Osteoblast (primary cell): Measurements from ENCODE around the gene MACROD2. TPM values are rescaled to one million over a fixed set of nuclear protein-coding genes. Genes with fewer than 3 reads are reported as not detected.
"Not testable (repeated sequence)": the region's sequence is repeated elsewhere in the genome, so short reads cannot be mapped to it uniquely, and the experiment has no call there.

ENCODE experiments used
- DNase-seq: peaks from one replicate; pipeline ENCODE4 v3.0.0; 2011; ENCODE audit warnings: low spot score, mixed read lengths; ENCODE audit not compliant: insufficient read length; ENCODE audit errors: missing footprints
- H2AFZ ChIP-seq: 2 replicates; pipeline ENCODE4 v1.6.0; 2011; ENCODE audit warnings: mild to moderate bottlenecking, low read length
- H3K27ac ChIP-seq: 2 replicates; pipeline ENCODE4 v1.5.1; 2011; ENCODE audit warnings: mild to moderate bottlenecking, low read depth, low read length, moderate library complexity
- H3K27me3 ChIP-seq: 2 replicates; pipeline ENCODE4 v1.6.0; 2012; ENCODE audit warnings: mild to moderate bottlenecking, control low read depth, inconsistent platforms, low read length, moderate library complexity; ENCODE audit not compliant: insufficient read depth
- H3K36me3 ChIP-seq: 2 replicates; pipeline ENCODE4 v1.5.1; 2011; ENCODE audit warnings: mild to moderate bottlenecking, low read length, control low read depth, moderate library complexity; ENCODE audit not compliant: insufficient read depth
- H3K4me1 ChIP-seq: 2 replicates; pipeline ENCODE4 v1.5.1; 2011; ENCODE audit warnings: mild to moderate bottlenecking, low read length, control low read depth, moderate library complexity; ENCODE audit not compliant: insufficient read depth
- H3K4me2 ChIP-seq: 2 replicates; pipeline ENCODE4 v1.6.0; 2011; ENCODE audit warnings: mild to moderate bottlenecking, low read length; ENCODE audit not compliant: insufficient read depth
- H3K4me3 ChIP-seq: fragments of 200-600 bp; sonication (generic); 3 replicates; pipeline ENCODE4 v1.5.1; 2012; ENCODE audit warnings: mild to moderate bottlenecking, low read length, inconsistent platforms; ENCODE audit not compliant: insufficient read depth
- H3K79me2 ChIP-seq: 2 replicates; pipeline ENCODE4 v1.6.0; 2012; ENCODE audit warnings: mild to moderate bottlenecking, low read length, control low read depth, inconsistent platforms; ENCODE audit not compliant: insufficient read depth
- H3K9me3 ChIP-seq: 2 replicates; pipeline ENCODE4 v1.5.1; 2011; ENCODE audit warnings: low read depth, low read length, control low read depth
- H4K20me1 ChIP-seq: 2 replicates; pipeline ENCODE4 v1.6.0; 2012; ENCODE audit warnings: mild to moderate bottlenecking, low read length, control low read depth; ENCODE audit not compliant: insufficient read depth
- CTCF ChIP-seq: IDR thresholded peaks from 2 replicates; pipeline ENCODE4 v1.5.1; 2011; ENCODE audit warnings: mild to moderate bottlenecking, low read depth, low read length, moderate library complexity; ENCODE audit errors: extremely low read depth
- total RNA-seq: library from RNA; depleted of rRNA; stranded (reverse); fragments of >200 nt; gene quantifications from 2 replicates; pipeline ENCODE4 v1.2.3, GENCODE V29; 2012

Gene MACROD2
- total RNA-seq, 1 donor: 4.0 TPM

GRCh38 chr20:14925300-14925699, 930.0 kb downstream of the MACROD2 start:
- H3K27ac ChIP-seq: no peak overlapping the region
- H3K27me3 ChIP-seq: no peaks in the 10 kb centered on the region
- H3K79me2 ChIP-seq: no peaks in the 10 kb centered on the region
- no peaks in the 10 kb centered on the region for H3K9me3 ChIP-seq
- H3K4me3 ChIP-seq: no peak overlapping the region
- no peaks in the 10 kb centered on the region for H3K36me3 ChIP-seq
- no peaks in the 10 kb centered on the region for H3K4me1 ChIP-seq
- no peak overlapping the region for H2AFZ ChIP-seq
- no peak for DNase-seq
- TF ChIP-seq CTCF: no peak
- no peaks in the 10 kb centered on the region for H4K20me1 ChIP-seq
- H3K4me2 ChIP-seq: no peak overlapping the region

DNA sequence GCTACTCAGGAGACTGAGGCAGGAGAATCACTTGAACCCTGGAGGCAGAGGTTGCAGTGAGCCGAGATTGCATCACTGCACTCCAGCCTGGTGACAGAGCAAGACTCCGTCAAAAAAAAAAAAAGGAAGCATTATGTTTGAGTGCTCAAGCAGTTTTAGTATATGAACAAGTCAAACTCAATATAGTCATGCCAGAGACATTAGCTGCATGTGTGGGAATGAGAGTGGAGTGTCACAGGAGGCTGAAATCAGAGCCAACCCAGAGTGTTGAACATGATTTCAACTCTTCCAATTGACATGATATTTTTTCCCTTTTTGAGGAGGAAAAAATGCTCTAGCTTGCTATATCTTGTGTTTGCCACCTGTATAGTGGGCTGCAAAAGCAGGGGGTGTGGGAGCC, 931.1 kb downstream of the MACROD2 start:
- DNase-seq, H3K9me3 ChIP-seq: not testable (repeated sequence)

DNA sequence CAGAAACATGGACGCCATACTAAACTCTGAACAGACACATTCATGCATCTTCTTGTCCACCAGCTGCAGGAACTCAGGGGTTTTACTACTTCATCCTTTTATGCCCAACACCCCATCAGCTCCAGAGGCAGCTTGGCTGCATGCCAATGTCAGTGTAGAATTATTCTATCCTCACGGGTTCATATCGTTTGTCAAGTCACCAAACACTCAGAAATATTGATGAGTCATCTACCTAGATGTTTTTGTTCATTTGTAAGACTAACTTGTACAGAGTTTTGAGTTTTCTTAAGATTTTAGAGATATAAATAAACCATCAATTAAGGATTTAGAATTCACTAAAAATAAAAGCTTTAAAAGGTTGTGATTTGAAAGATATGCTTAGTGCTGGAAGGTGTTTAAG, 932.8 kb downstream of the MACROD2 start:
- Histone ChIP-seq H4K20me1 (no peaks in the 10 kb centered on the region), H3K27me3 (no peaks in the 10 kb centered on the region), H3K9me3 (no peaks in the 10 kb centered on the region), H3K4me1 (no peaks in the 10 kb centered on the region), H3K79me2 (no peaks in the 10 kb centered on the region), H3K36me3 (no peaks in the 10 kb centered on the region), H3K4me3 (no peak overlapping the region), H3K27ac (no peak overlapping the region), H2AFZ (no peak overlapping the region), H3K4me2 (no peak overlapping the region)
- no peak for TF ChIP-seq CTCF
- DNase-seq: no peak

More for the DNA sequence above, 931.1 kb downstream of the MACROD2 start:
- not testable (repeated sequence) for H3K4me1 ChIP-seq, H3K4me3 ChIP-seq, H3K27me3 ChIP-seq, H4K20me1 ChIP-seq, H3K36me3 ChIP-seq, H3K27ac ChIP-seq, H2AFZ ChIP-seq, H3K79me2 ChIP-seq, H3K4me2 ChIP-seq

DNA sequence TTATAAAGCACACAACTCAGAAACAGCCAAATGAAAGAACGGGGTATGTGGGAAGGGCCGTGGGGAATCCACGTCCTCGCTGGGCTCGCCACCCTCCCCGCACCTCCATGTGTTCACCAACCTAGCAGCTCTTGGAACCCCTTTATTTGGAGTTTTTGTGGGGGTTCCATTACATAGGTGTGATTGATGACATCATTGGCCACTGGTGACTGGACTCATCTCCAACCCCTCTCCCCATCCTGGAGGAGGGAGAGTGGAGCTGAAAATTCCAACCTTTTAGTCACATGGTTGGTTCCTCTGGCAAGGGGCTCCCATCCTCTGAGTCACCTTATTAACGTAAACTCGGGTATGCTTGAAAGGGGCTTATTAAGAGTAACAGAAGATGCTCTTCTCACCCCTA, 934.1 kb downstream of the MACROD2 start:
- no peak overlapping the region for H3K27ac ChIP-seq
- no peaks in the 10 kb centered on the region for H3K36me3 ChIP-seq
- no peak for TF ChIP-seq CTCF
- H2AFZ ChIP-seq: no peak overlapping the region
- H3K4me1 ChIP-seq: no peaks in the 10 kb centered on the region
- no peaks in the 10 kb centered on the region for H3K79me2 ChIP-seq
- H3K4me3 ChIP-seq: no peak overlapping the region
- H3K4me2 ChIP-seq: no peak overlapping the region
- H3K27me3 ChIP-seq: no peaks in the 10 kb centered on the region
- H4K20me1 ChIP-seq: no peaks in the 10 kb centered on the region
- no peaks in the 10 kb centered on the region for H3K9me3 ChIP-seq
- DNase-seq: no peak
